Measurements from ENCODE around the gene CMC2. TPM values are rescaled to one million over a fixed set of nuclear protein-coding genes. Genes with fewer than 3 reads are reported as not detected.

Gene CMC2
- polyA plus RNA-seq, 1 donor (not counting 4 experiments of a cell fraction or from before 2014, with no cell fraction given): 91.8 TPM

DNA sequence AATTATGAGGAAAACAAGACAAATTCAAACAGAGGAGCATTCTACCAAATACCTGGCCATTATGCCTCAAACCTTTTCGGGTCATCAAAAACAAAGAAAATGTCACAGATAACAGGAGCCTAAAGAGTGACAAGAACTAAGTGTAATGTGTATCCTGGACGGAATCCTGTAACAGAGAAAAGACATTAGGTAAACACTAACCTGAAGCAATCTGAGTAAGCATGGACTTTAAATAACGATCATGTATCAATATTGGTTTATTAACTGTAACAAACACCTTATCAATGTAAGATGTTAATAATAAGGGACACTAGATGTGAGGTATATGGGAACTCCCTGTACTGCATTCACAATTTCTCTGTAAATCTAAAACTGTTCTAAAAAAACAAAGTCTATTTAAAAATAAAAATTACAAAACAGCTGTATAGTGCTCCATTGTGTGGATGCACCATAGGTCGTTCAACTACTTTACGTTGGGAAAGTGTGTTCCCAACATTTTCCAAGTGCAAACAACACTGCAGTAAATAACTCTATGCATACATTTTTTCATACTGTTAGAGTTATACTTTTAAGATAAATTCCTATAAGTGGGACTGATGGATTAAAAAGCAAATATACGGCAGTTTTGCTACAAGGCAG is 14.8 kb downstream of the CMC2 start:
- dilution Hi-C loops (cut with MboI; ENCODE audit: extremely low pct_ligation_motif_present, low sequenced_read_pairs): no loop called here
- H2AFZ ChIP-seq (ENCODE audit: control insufficient read depth, low read length): no peak overlapping the region
- TF ChIP-seq, protein P1, sequence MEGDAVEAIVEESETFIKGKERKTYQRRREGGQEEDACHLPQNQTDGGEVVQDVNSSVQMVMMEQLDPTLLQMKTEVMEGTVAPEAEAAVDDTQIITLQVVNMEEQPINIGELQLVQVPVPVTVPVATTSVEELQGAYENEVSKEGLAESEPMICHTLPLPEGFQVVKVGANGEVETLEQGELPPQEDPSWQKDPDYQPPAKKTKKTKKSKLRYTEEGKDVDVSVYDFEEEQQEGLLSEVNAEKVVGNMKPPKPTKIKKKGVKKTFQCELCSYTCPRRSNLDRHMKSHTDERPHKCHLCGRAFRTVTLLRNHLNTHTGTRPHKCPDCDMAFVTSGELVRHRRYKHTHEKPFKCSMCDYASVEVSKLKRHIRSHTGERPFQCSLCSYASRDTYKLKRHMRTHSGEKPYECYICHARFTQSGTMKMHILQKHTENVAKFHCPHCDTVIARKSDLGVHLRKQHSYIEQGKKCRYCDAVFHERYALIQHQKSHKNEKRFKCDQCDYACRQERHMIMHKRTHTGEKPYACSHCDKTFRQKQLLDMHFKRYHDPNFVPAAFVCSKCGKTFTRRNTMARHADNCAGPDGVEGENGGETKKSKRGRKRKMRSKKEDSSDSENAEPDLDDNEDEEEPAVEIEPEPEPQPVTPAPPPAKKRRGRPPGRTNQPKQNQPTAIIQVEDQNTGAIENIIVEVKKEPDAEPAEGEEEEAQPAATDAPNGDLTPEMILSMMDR (optimal IDR thresholded peaks at IDR 0.05 in 1 of 3, IDR thresholded peaks at IDR 0.05 in 1 of 3, conservative IDR thresholded peaks at IDR 0.05 in 1 of 3; ENCODE audit: extremely low read depth in 1 of 3, insufficient read depth in 2 of 3, low read length in 3 of 3): no peak
- TF ChIP-seq EZH2 (IDR thresholded peaks at IDR 0.05; ENCODE audit: low read length): no peak
- no peak for FAIRE-seq
- H3K36me3 ChIP-seq (ENCODE audit: control insufficient read depth in 2 of 2, extremely low read depth in 1 of 2, insufficient read depth in 2 of 2, low read length in 2 of 2): peaks cover 0 to 6% of the 10 kb centered on the region in 2 experiments
- H3K4me2 ChIP-seq (ENCODE audit: control insufficient read depth, extremely low read depth, insufficient read depth, low read depth, low read length): no peak overlapping the region
- H3K9me1 ChIP-seq (ENCODE audit: control insufficient read depth, extremely low read depth, insufficient read depth, low read length): no peaks in the 10 kb centered on the region
- H3K9me3 ChIP-seq (ENCODE audit: control insufficient read depth, low read depth, low read length): no peaks in the 10 kb centered on the region
- H3K27me3 ChIP-seq (ENCODE audit: control insufficient read depth, extremely low read depth, insufficient read depth, low read length): no peaks in the 10 kb centered on the region
- no peak overlapping the region for H3K4me3 ChIP-seq (ENCODE audit: control insufficient read depth in 2 of 3, extremely low read depth in 1 of 3, insufficient read depth in 2 of 3, low read depth in 1 of 3, low read length in 3 of 3)
- no peak for DNase-seq (ENCODE audit: low read depth, low spot score)
- peaks cover 21% of the 10 kb centered on the region for H3K4me1 ChIP-seq (ENCODE audit: control insufficient read depth, extremely low read depth, insufficient read depth, low read length)
- no peak overlapping the region for H3K27ac ChIP-seq (ENCODE audit: control insufficient read depth, insufficient read depth, low read length)
- peaks cover 53% of the 10 kb centered on the region for H3K79me2 ChIP-seq (ENCODE audit: control insufficient read depth, insufficient read depth, low read length)
- no peaks in the 10 kb centered on the region for H4K20me1 ChIP-seq (ENCODE audit: control insufficient read depth, extremely low read depth, insufficient read depth, low read length)
- H3K9ac ChIP-seq (ENCODE audit: control insufficient read depth, extremely low read depth, insufficient read depth, low read length): no peak overlapping the region

DNA sequence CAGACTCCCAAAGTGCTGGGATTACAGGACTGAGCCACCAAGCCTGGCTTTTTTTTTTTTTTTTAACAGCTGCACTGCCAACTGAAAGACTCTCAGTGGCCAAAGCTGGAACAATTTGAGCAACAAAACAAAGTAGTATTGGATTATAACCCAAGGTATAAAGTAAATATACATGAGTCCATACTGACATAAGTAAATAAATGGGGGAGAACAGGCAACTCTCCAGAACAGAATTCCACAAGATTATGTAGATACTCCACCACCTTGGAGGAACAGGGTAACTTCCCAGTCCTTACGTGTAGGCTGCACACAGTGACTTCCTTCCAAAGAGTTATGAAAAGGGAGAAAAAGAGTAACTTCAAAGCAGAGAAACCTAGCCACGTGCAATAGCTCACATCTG is 15.7 kb downstream of the CMC2 start:
- H3K36me3 ChIP-seq (ENCODE audit: control insufficient read depth in 2 of 2, extremely low read depth in 1 of 2, insufficient read depth in 2 of 2, low read length in 2 of 2): peaks cover 0 to 6% of the 10 kb centered on the region in 2 experiments
- H3K4me3 ChIP-seq (ENCODE audit: control insufficient read depth in 2 of 3, extremely low read depth in 1 of 3, insufficient read depth in 2 of 3, low read depth in 1 of 3, low read length in 3 of 3): no peak overlapping the region
- H3K27me3 ChIP-seq (ENCODE audit: control insufficient read depth, extremely low read depth, insufficient read depth, low read length): no peaks in the 10 kb centered on the region
- no peak overlapping the region for H3K4me2 ChIP-seq (ENCODE audit: control insufficient read depth, extremely low read depth, insufficient read depth, low read depth, low read length)
- no peak for TF ChIP-seq EZH2 (IDR thresholded peaks at IDR 0.05; ENCODE audit: low read length)
- H3K4me1 ChIP-seq (ENCODE audit: control insufficient read depth, extremely low read depth, insufficient read depth, low read length): peaks cover 21% of the 10 kb centered on the region
- dilution Hi-C loops (cut with MboI; ENCODE audit: extremely low pct_ligation_motif_present, low sequenced_read_pairs): no loop called here
- no peak overlapping the region for H2AFZ ChIP-seq (ENCODE audit: control insufficient read depth, low read length)
- peaks cover 49% of the 10 kb centered on the region for H3K79me2 ChIP-seq (ENCODE audit: control insufficient read depth, insufficient read depth, low read length)
- H4K20me1 ChIP-seq (ENCODE audit: control insufficient read depth, extremely low read depth, insufficient read depth, low read length): no peaks in the 10 kb centered on the region
- H3K9me1 ChIP-seq (ENCODE audit: control insufficient read depth, extremely low read depth, insufficient read depth, low read length): no peaks in the 10 kb centered on the region
- H3K9me3 ChIP-seq (ENCODE audit: control insufficient read depth, low read depth, low read length): no peaks in the 10 kb centered on the region
- H3K9ac ChIP-seq (ENCODE audit: control insufficient read depth, extremely low read depth, insufficient read depth, low read length): no peak overlapping the region
- FAIRE-seq: no peak
- no peak overlapping the region for H3K27ac ChIP-seq (ENCODE audit: control insufficient read depth, insufficient read depth, low read length)
- DNase-seq (ENCODE audit: low read depth, low spot score): no peak

- no peaks in the 10 kb centered on the region for H3K9me1 ChIP-seq (ENCODE audit: control insufficient read depth, extremely low read depth, insufficient read depth, low read length)
- H4K20me1 ChIP-seq (ENCODE audit: control insufficient read depth, extremely low read depth, insufficient read depth, low read length): no peaks in the 10 kb centered on the region
- H3K27me3 ChIP-seq (ENCODE audit: control insufficient read depth, extremely low read depth, insufficient read depth, low read length): no peaks in the 10 kb centered on the region
- no peak overlapping the region for H3K4me3 ChIP-seq (ENCODE audit: control insufficient read depth in 2 of 3, extremely low read depth in 1 of 3, insufficient read depth in 2 of 3, low read depth in 1 of 3, low read length in 3 of 3)
- H2AFZ ChIP-seq (ENCODE audit: control insufficient read depth, low read length): no peak overlapping the region
- no peak overlapping the region for H3K27ac ChIP-seq (ENCODE audit: control insufficient read depth, insufficient read depth, low read length)
- H3K9me3 ChIP-seq (ENCODE audit: control insufficient read depth, low read depth, low read length): no peaks in the 10 kb centered on the region
- TF ChIP-seq, protein P1 (optimal IDR thresholded peaks at IDR 0.05 in 1 of 3, IDR thresholded peaks at IDR 0.05 in 1 of 3, conservative IDR thresholded peaks at IDR 0.05 in 1 of 3; ENCODE audit: extremely low read depth in 1 of 3, insufficient read depth in 2 of 3, low read length in 3 of 3): no peak
- TF ChIP-seq EZH2 (IDR thresholded peaks at IDR 0.05; ENCODE audit: low read length): no peak
- H3K9ac ChIP-seq (ENCODE audit: control insufficient read depth, extremely low read depth, insufficient read depth, low read length): no peak overlapping the region
- H3K36me3 ChIP-seq (ENCODE audit: control insufficient read depth in 2 of 2, extremely low read depth in 1 of 2, insufficient read depth in 2 of 2, low read length in 2 of 2): peaks cover 0 to 6% of the 10 kb centered on the region in 2 experiments
- no peak overlapping the region for H3K4me2 ChIP-seq (ENCODE audit: control insufficient read depth, extremely low read depth, insufficient read depth, low read depth, low read length)
- no peak for DNase-seq (ENCODE audit: low read depth, low spot score)
- dilution Hi-C loops (cut with MboI; ENCODE audit: extremely low pct_ligation_motif_present, low sequenced_read_pairs): no loop called here
- H3K4me1 ChIP-seq (ENCODE audit: control insufficient read depth, extremely low read depth, insufficient read depth, low read length): peaks cover 21% of the 10 kb centered on the region
- no peak for FAIRE-seq
- peaks cover 47% of the 10 kb centered on the region for H3K79me2 ChIP-seq (ENCODE audit: control insufficient read depth, insufficient read depth, low read length)
Measured at GRCh38 chr16:80990577-80990976, 16.1 kb downstream of the CMC2 start.
